Measurements from ENCODE around the gene ERCC1. TPM values are rescaled to one million over a fixed set of nuclear protein-coding genes. Genes with fewer than 3 reads are reported as not detected.

Gene ERCC1
- total RNA-seq, 1 donor from 2014 or later: 123 TPM

- intact Hi-C loops (cut with DNase I): no loop called here
- peaks cover 65% of the 10 kb centered on the region for H3K4me1 ChIP-seq
These were observed 24.7 kb upstream of the ERCC1 start for GRCh38 chr19:45448425-45448756.

GRCh38 chr19:45446944-45447343 is 23.2 kb upstream of the ERCC1 start:
- Histone ChIP-seq H3K9me3 (no peaks in the 10 kb centered on the region), H3K36me3 (no peaks in the 10 kb centered on the region), H3K4me3 (no peak overlapping the region), H3K27ac (peak overlapping the region; percentile 82), H3K4me1 (peaks cover 73% of the 10 kb centered on the region), H3K27me3 (no peaks in the 10 kb centered on the region)
- TF ChIP-seq POLR2A (IDR thresholded peaks at IDR 0.05) (no peak), CTCF (IDR thresholded peaks at IDR 0.05) (no peak), POLR2AphosphoS5 (IDR thresholded peaks at IDR 0.05; ENCODE audit: insufficient read depth in 1 of 2, low read depth in 1 of 2) (peak; percentile 26 to 49)
- intact Hi-C loops (cut with DNase I): no loop called here
- no peak for DNase-seq (ENCODE audit: extremely low spot score in 2 of 2)

More at GRCh38 chr19:45448425-45448756, 24.7 kb upstream of the ERCC1 start:
- TF ChIP-seq POLR2AphosphoS5 (IDR thresholded peaks at IDR 0.05; ENCODE audit: insufficient read depth in 1 of 2, low read depth in 1 of 2) (no peak), POLR2A (IDR thresholded peaks at IDR 0.05) (no peak), CTCF (IDR thresholded peaks at IDR 0.05) (no peak)
- Histone ChIP-seq H3K36me3 (no peaks in the 10 kb centered on the region), H3K27me3 (no peaks in the 10 kb centered on the region), H3K4me3 (no peak overlapping the region), H3K27ac (peak overlapping the region; percentile 82), H3K9me3 (no peaks in the 10 kb centered on the region)
- no peak for DNase-seq (ENCODE audit: extremely low spot score in 2 of 2)

- H3K4me3 ChIP-seq: no peak overlapping the region
- DNase-seq (ENCODE audit: extremely low spot score in 2 of 2): no peak
- intact Hi-C loops (cut with DNase I): no loop called here
- no peaks in the 10 kb centered on the region for H3K36me3 ChIP-seq
- no peaks in the 10 kb centered on the region for H3K9me3 ChIP-seq
- peaks cover 67% of the 10 kb centered on the region for H3K4me1 ChIP-seq
- TF ChIP-seq POLR2A (IDR thresholded peaks at IDR 0.05): no peak
- peak in 1 of 3 experiments; percentile 9 for TF ChIP-seq CTCF (IDR thresholded peaks at IDR 0.05)
- no peak for TF ChIP-seq POLR2AphosphoS5 (IDR thresholded peaks at IDR 0.05; ENCODE audit: insufficient read depth in 1 of 2, low read depth in 1 of 2)
- no peaks in the 10 kb centered on the region for H3K27me3 ChIP-seq
- peak overlapping the region; percentile 82 for H3K27ac ChIP-seq
These were observed 22.6 kb upstream of the ERCC1 start for GRCh38 chr19:45446295-45446694.

GRCh38 chr19:45445139-45445538 is 21.4 kb upstream of the ERCC1 start:
- Histone ChIP-seq H3K4me1 (peaks cover 66% of the 10 kb centered on the region), H3K27ac (peak overlapping the region; percentile 99), H3K36me3 (no peaks in the 10 kb centered on the region), H3K4me3 (no peak overlapping the region), H3K27me3 (no peaks in the 10 kb centered on the region), H3K9me3 (no peaks in the 10 kb centered on the region)
- intact Hi-C loops (cut with DNase I): no loop called here
- TF ChIP-seq POLR2A (IDR thresholded peaks at IDR 0.05): no peak
- TF ChIP-seq CTCF (IDR thresholded peaks at IDR 0.05): no peak
- DNase-seq (ENCODE audit: extremely low spot score in 2 of 2): no peak

- Histone ChIP-seq H3K9me3 (no peaks in the 10 kb centered on the region), H3K36me3 (no peaks in the 10 kb centered on the region), H3K4me3 (peak overlapping the region; percentile 49 to 65), H3K27me3 (no peaks in the 10 kb centered on the region), H3K4me1 (peaks cover 63% of the 10 kb centered on the region), H3K27ac (peak overlapping the region; percentile 99)
- intact Hi-C loops (cut with DNase I): no loop called here
- TF ChIP-seq CTCF (IDR thresholded peaks at IDR 0.05) (peak in 1 of 3 experiments; percentile 6), POLR2A (IDR thresholded peaks at IDR 0.05) (no peak), POLR2AphosphoS5 (IDR thresholded peaks at IDR 0.05; ENCODE audit: insufficient read depth in 1 of 2, low read depth in 1 of 2) (peak; percentile 47 to 71)
- no peak for DNase-seq (ENCODE audit: extremely low spot score in 2 of 2)
These were observed 20.8 kb upstream of the ERCC1 start for GRCh38 chr19:45444318-45445041.

All from vagina (tissue), 2 donors.